GM18517 (cell line): ENCODE measurements around the gene MICAL3.
"Not testable (repeated sequence)": the region's sequence is repeated elsewhere in the genome, so short reads cannot be mapped to it uniquely, and the experiment has no call there.

ENCODE experiments used
- ATAC-seq: cut with Tn5 transposase; IDR thresholded peaks from one replicate; pipeline ENCODE4 v1.9.1; 2021; ENCODE audit warnings: mild to moderate bottlenecking, moderate library complexity; ENCODE audit not compliant: unreplicated experiment

MICAL3 gene

GRCh38 chr22:17774206-17774925 is 250.0 kb downstream of the MICAL3 start, which contains the start of gene BID:
Gene BID, minus strand, starts transcription at chr22:17774469. Its CDS starts 24,353 bp downstream, at chr22:17750116.
- no peak for ATAC-seq

DNA sequence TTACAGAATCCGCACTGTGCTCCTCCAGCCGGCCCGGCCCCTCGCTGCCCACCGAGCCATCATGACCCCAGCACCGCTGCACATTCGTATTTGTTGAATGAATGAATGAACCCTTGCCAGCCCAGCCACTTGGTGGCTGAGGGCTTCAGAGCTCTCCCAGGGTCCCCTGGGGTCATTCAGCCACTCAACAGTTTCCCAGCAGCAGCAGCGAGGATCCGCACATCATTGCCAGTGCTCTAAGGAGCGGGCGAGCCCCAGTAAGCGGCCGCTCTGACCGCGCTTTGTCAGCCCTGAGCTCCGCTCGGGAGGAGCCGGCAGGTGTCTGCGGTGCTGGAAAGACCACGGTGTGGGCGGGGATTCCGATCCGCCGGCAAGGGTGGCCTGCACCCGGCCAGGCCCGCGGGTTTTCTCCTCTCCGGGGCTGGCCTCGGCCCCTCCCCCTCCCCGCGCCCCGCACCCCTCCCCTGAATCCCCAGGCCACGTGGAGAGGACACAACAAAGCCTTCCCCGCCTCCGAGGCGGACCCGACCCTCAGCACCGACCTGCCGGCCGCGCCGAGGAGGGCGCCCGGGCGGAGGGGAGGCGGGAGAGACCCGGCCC is 250.7 kb downstream of the MICAL3 start:
- no peak for ATAC-seq

GRCh38 chr22:17772958-17773605 is 251.3 kb downstream of the MICAL3 start:
- no peak for ATAC-seq

GRCh38 chr22:17772249-17772957 is 252.0 kb downstream of the MICAL3 start:
- ATAC-seq, result no peak

DNA sequence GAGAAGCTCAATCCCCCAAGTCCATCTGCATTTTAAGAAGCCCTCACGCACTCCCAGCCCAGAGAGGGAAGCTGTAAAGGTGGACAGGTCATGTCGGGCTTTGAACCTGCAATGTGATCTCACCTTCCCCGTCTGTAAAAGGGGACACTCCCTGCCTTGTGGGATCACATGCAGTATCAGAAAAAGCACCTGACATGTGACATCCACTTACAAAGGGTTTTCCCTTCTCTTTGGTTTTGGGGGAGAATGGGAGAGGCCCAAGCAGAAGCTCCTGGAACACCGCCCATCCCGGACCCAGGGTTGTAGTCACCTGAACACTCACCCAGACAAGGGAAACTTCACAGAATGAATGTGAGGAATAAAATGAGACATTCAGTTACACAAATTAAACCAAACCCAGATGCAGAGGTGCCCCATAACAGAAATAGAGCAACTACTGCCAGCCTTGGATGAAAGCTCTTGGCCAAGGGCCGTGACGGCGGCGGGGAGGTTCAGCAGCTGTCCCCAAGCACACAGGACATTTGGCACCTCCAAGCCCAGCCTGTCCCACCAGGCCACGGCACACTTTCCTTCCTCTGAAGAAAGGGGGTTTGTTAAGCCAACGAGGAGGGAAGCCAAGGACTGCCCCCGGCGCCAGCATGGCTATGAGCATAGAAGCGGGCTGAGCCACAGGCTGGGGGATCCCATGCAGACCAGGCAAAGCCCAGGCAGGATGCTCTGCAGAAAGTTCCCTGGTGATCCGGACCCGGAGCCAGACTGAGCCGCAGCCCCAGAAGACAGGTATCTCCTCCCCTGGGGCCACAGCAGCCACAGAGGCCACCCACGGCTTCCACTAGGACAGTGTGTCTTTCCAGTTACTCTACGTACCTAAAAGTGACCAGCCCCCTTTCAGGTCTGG is 253.9 kb downstream of the MICAL3 start:
- ATAC-seq, result no peak

- ATAC-seq, result no peak
These were observed 254.7 kb downstream of the MICAL3 start for GRCh38 chr22:17769716-17770082.

- no peak for ATAC-seq
These were observed 255.2 kb downstream of the MICAL3 start for GRCh38 chr22:17769013-17769715.

DNA sequence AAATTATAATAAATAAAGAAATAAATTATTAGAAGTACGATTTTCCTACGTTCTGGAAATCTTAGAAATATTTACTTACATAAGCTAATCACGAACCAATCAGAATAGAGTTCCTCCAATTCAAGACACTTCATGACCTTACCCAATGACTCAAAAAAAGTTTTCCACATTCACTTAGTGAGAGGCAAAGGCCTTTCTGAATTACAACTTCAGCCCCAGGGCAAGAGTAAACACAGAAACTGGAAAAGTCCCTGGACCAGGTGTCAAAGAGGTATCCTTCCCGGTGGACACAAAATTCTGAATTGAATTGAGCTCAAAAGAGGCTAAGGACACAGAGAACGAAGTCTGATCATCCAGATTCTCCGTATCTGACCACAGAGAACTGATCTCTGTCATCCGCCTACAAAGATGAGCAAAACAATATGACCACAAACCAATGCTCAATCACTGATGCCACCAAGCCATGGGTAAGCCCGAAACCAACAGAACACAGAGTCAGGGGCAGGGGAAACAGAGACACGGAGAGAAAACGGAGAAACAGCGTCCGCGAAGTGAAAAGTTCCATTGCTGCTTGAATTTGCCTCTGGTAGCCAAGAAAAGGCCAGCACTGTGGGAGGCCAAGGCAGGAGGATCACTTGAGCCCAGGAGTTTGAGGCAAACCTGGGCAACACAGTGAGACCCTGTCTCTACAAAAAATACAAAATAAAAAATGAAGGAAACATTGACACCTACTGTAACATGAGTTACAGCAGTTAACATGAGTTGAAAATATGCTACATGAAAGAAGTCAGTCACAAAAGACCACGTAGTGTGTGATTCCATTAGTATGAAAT is 256.9 kb downstream of the MICAL3 start:
- ATAC-seq, result peak; percentile 81

DNA sequence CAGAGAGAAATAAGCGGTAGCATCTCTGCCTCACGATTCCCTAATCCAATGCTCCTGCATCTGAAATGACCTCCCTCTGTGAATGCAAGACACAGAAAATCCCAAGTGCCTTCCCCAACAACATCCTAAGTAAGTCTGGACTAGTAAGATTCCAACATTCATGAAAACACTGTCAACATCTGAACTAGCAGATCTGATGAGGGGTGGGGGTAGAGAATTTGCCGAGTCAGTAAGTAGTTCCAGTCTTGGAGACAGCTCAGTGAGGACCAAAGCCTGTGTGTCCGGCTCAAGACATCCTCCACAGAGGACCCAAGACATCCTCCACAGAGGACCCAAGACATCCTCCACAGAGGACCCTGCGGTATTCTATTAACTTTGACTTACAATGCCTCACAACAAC is 259.5 kb downstream of the MICAL3 start:
- not testable (repeated sequence) for ATAC-seq

GRCh38 chr22:17764036-17764435 is 260.3 kb downstream of the MICAL3 start:
- ATAC-seq, result no peak

DNA sequence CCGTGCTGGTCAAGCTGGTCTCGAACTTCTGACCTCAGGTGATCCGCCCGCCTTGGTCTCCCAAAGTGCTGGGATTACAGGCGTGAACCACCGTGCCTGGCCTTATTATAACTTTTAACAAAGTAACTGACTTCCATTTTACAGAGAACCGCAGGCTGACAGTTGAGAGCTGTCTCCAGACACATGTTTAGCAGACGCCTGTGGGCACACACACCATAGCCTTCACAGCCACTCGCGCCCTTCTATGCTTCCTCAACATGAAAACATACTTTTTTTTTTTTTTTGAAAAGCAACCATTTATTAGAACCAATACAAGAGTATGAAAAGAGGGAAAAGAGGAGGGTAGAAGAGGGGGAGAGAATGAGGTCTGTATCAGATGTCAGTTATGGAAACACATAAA is 260.9 kb downstream of the MICAL3 start:
- not testable (repeated sequence) for ATAC-seq

GRCh38 chr22:17761138-17761488 is 263.2 kb downstream of the MICAL3 start:
- ATAC-seq, result no peak

GRCh38 chr22:17754233-17754925 is 270.0 kb downstream of the MICAL3 start:
- no peak for ATAC-seq

DNA sequence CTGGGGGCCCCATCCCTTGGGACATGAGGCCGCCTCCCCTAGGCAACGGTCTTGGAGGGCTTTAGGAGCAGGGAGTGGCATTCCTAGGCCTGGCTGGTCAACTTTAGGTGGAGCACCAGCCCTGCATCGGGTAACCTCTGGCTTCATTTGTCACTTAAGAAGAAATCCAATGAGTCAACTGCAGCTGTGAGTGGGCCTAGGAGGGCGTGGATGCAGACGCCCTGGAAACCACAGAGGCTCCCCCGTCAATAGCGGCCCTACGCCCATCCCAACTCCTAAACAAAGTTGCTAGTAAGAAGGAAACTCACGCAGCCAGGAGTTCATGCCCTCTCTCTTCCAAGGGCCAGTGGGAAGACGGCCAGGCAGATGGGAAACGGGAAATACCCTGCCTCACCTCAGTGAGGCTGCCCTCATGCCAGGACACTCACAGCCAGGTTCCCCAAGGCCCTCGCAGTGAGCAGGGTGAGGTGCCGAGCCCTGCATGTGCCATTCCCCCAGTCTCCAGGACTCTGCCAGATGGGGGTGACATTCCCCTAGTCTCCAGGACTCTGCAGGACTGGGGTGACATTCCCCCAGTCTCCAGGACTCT is 270.9 kb downstream of the MICAL3 start:
- ATAC-seq, result no peak

DNA sequence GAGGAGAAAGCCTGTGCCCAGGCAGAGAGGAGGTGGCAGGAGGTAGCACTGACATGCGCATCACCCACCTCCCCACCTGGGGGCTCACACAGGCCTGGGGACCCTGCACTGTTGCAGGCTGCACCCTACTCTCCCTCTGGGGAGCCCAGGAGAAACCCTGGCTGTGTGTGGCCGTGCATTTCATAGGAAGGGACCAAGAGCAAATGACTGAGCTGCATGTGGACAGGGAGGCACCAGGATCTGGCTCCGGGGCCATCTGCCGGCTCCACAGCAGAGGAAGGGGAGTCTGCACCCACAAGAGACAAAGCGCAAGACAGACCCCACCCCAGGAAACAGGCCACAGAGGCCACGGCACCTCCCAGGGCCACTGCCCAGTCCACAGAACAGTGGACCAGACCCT is 272.8 kb downstream of the MICAL3 start:
- ATAC-seq, result no peak

DNA sequence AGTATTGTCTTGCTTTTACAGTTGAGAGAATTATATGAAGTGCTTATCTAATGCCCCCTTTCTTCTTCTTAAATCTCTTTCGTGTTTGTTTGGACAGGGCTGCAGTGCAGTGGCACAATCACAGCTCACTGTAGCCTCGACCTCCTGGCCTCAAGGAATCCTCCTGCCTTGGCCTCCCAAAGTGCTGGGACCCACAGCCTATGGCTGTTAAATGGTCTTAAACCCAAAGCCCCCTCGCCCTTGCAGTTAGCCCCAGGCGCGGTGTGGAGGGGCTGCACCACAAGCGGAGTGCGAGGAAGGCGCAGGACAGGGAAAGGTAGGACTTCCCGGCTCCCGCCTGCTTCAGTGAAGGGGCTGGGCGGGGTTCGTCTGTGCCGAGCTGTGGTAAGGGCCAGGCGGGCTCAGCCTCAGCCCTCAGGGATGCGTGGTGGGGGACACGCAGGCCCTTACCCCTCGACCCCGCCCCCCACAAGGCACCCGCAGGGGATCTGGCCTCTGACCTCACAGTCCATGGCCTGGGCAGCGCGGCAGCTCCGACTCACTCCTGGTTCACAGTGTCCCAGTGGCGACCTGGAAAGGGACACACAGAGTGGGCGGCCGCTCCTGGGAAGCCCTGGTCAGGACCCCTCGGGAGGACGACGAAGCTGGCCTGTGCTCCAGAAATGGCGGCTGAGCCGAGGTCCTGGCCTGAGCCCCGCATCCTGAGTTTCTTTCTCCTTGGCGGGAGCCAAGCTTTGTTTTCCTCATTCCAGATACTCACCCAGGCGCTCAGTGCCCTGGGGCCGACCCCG is 274.6 kb downstream of the MICAL3 start:
- ATAC-seq, result no peak
